Trophoblast cell (in vitro differentiated cells and primary cell): ENCODE measurements around the gene DDIAS.
"Not testable (repeated sequence)": the region's sequence is repeated elsewhere in the genome, so short reads cannot be mapped to it uniquely, and the experiment has no call there.

Experiments
- DNase-seq, 2 donors: peaks; one replicate each; pipeline ENCODE4 v3.0.0-alpha.2; 2016
- H2AFZ ChIP-seq: 2 replicates; pipeline ENCODE4 v1.6.1; 2013; ENCODE audit warnings: low read length, moderate library complexity, mild to moderate bottlenecking; ENCODE audit not compliant: insufficient read depth, poor library complexity
- H2AK5ac ChIP-seq: 2 replicates; pipeline ENCODE4 v1.6.1; 2013; ENCODE audit warnings: mild to moderate bottlenecking, low read length
- H2BK120ac ChIP-seq: 2 replicates; pipeline ENCODE4 v1.6.1; 2013; ENCODE audit warnings: low read length, mild to moderate bottlenecking, moderate library complexity; ENCODE audit not compliant: insufficient read depth, poor library complexity
- H2BK12ac ChIP-seq: 2 replicates; pipeline ENCODE4 v1.6.1; 2013; ENCODE audit warnings: mild to moderate bottlenecking, low read length, moderate library complexity
- H2BK5ac ChIP-seq: 2 replicates; pipeline ENCODE4 v1.6.1; 2013; ENCODE audit warnings: low read length, low read depth, moderate library complexity, mild to moderate bottlenecking; ENCODE audit not compliant: poor library complexity
- H3K14ac ChIP-seq: 2 replicates; pipeline ENCODE4 v1.6.1; 2013; ENCODE audit warnings: mild to moderate bottlenecking, low read length
- H3K18ac ChIP-seq: 2 replicates; pipeline ENCODE4 v1.6.1; 2013; ENCODE audit warnings: mild to moderate bottlenecking, low read length
- H3K23ac ChIP-seq: 2 replicates; pipeline ENCODE4 v1.6.1; 2013; ENCODE audit warnings: low read length
- H3K27ac ChIP-seq: 2 replicates; pipeline ENCODE4 v1.5.1; 2013; ENCODE audit warnings: low read depth, mild to moderate bottlenecking, inconsistent platforms, low read length, moderate library complexity
- H3K27me3 ChIP-seq: 2 replicates; pipeline ENCODE4 v1.6.1; 2013; ENCODE audit warnings: inconsistent platforms, mild to moderate bottlenecking, low read length, moderate library complexity; ENCODE audit not compliant: insufficient read depth
- H3K36me3 ChIP-seq, 2 experiments: 1 replicate in 1 of 2; 2 replicates in 1 of 2; pipeline ENCODE4 v1.6.1; 2013; ENCODE audit warnings: low read length in 2 of 2, mild to moderate bottlenecking in 2 of 2, moderate library complexity in 1 of 2; ENCODE audit not compliant: insufficient read depth in 2 of 2, control insufficient read depth in 1 of 2
- H3K4ac ChIP-seq: 2 replicates; pipeline ENCODE4 v1.6.1; 2013; ENCODE audit warnings: low read depth, mild to moderate bottlenecking, low read length, moderate library complexity
- H3K4me1 ChIP-seq, 2 experiments: 1 replicate in 1 of 2; 2 replicates in 1 of 2; pipeline ENCODE4 v1.6.1; 2013; ENCODE audit warnings: low read length in 2 of 2, mild to moderate bottlenecking in 2 of 2, moderate library complexity in 1 of 2; ENCODE audit not compliant: insufficient read depth in 2 of 2, control insufficient read depth in 1 of 2
- H3K4me2 ChIP-seq: 2 replicates; pipeline ENCODE4 v1.6.1; 2013; ENCODE audit warnings: inconsistent platforms, mild to moderate bottlenecking, low read length, moderate library complexity
- H3K4me3 ChIP-seq: 2 replicates; pipeline ENCODE4 v1.5.1; 2013; ENCODE audit warnings: mild to moderate bottlenecking, low read depth, low read length, inconsistent platforms
- H3K79me1 ChIP-seq: one replicate; pipeline ENCODE4 v1.6.1; 2013; ENCODE audit warnings: low read length
- H3K79me2 ChIP-seq: 2 replicates; pipeline ENCODE4 v1.6.1; 2013; ENCODE audit warnings: low read length, mild to moderate bottlenecking; ENCODE audit not compliant: control insufficient read depth, insufficient read depth, poor library complexity
- H3K9ac ChIP-seq: 2 replicates; pipeline ENCODE4 v1.6.1; 2013; ENCODE audit warnings: mild to moderate bottlenecking, low read length
- H3K9me3 ChIP-seq: 2 replicates; pipeline ENCODE4 v1.6.1; 2013; ENCODE audit warnings: low read depth, mild to moderate bottlenecking, control low read depth, inconsistent platforms, low read length; ENCODE audit not compliant: insufficient read depth
- H4K12ac ChIP-seq: 2 replicates; pipeline ENCODE4 v1.6.1; 2013; ENCODE audit warnings: low read depth, mild to moderate bottlenecking, low read length, moderate library complexity
- H4K8ac ChIP-seq: 2 replicates; pipeline ENCODE4 v1.6.1; 2013; ENCODE audit warnings: low read depth, mild to moderate bottlenecking, low read length, moderate library complexity
- H4K91ac ChIP-seq: one replicate; pipeline ENCODE4 v1.6.1; 2013; ENCODE audit warnings: low read depth, mild to moderate bottlenecking, low read length, moderate library complexity
- WGBS: extraction: QIAGEN DNeasy Blood & Tissue Kit; methylation state at CpG from one replicate; pipeline ENCODE4 v1.1.7; 2013; ENCODE audit warnings: missing lambda C conversion rate; ENCODE audit not compliant: insufficient read length, insufficient coverage; ENCODE audit errors: extremely low coverage; 5-methylcytosine and 5-hydroxymethylcytosine counted together

The DDIAS gene

GRCh38 chr11:82945041-82945440 is 43.5 kb downstream of the DDIAS start:
- not testable (repeated sequence) for DNase-seq, H3K4ac ChIP-seq, H4K91ac ChIP-seq, H3K9ac ChIP-seq, H2BK12ac ChIP-seq, H3K36me3 ChIP-seq, H3K23ac ChIP-seq, H3K79me1 ChIP-seq, H2AK5ac ChIP-seq, H3K27me3 ChIP-seq, H2BK120ac ChIP-seq, H3K14ac ChIP-seq, H2AFZ ChIP-seq, H3K9me3 ChIP-seq, H3K79me2 ChIP-seq, H2BK5ac ChIP-seq, H4K8ac ChIP-seq, H3K27ac ChIP-seq, H3K4me2 ChIP-seq, H3K4me3 ChIP-seq, H3K4me1 ChIP-seq, H3K18ac ChIP-seq, H4K12ac ChIP-seq
- no CpG with 5 or more reads among the region's 1 CpG for WGBS

GRCh38 chr11:82945682-82946081 is 44.1 kb downstream of the DDIAS start:
- no peak overlapping the region for H4K8ac ChIP-seq
- H3K79me1 ChIP-seq = no peaks in the 10 kb centered on the region
- no peak for DNase-seq

GRCh38 chr11:82949352-82949751 is 47.8 kb downstream of the DDIAS start:
- no peak overlapping the region for H3K4me3 ChIP-seq
- no peak overlapping the region for H2AK5ac ChIP-seq
- no peak overlapping the region for H3K23ac ChIP-seq
- H4K91ac ChIP-seq = no peak overlapping the region
- H2AFZ ChIP-seq = no peak overlapping the region
- no peak overlapping the region for H3K27ac ChIP-seq
- no peaks in the 10 kb centered on the region for H3K79me1 ChIP-seq
- H3K36me3 ChIP-seq = no peaks in the 10 kb centered on the region
- H3K14ac ChIP-seq = no peak overlapping the region
- H4K8ac ChIP-seq = no peak overlapping the region
- H2BK120ac ChIP-seq = no peak overlapping the region
- no peak overlapping the region for H3K18ac ChIP-seq
- no peak overlapping the region for H4K12ac ChIP-seq
- no peaks in the 10 kb centered on the region for H3K27me3 ChIP-seq
- H3K79me2 ChIP-seq = no peaks in the 10 kb centered on the region
- H3K4me2 ChIP-seq = no peak overlapping the region
- no peaks in the 10 kb centered on the region for H3K4me1 ChIP-seq
- no peak overlapping the region for H3K9ac ChIP-seq
- H2BK5ac ChIP-seq = no peak overlapping the region
- DNase-seq = no peak
- H3K9me3 ChIP-seq = peaks cover 2% of the 10 kb centered on the region
- H3K4ac ChIP-seq = no peak overlapping the region
- H2BK12ac ChIP-seq = no peak overlapping the region

More at GRCh38 chr11:82945682-82946081, 44.1 kb downstream of the DDIAS start:
- H3K9me3 ChIP-seq = peaks cover 4% of the 10 kb centered on the region
- no peaks in the 10 kb centered on the region for H3K27me3 ChIP-seq
- H4K12ac ChIP-seq = no peak overlapping the region
- no peak overlapping the region for H3K4me2 ChIP-seq
- H3K27ac ChIP-seq = no peak overlapping the region
- H3K23ac ChIP-seq = no peak overlapping the region
- no peak overlapping the region for H2AFZ ChIP-seq
- H4K91ac ChIP-seq = no peak overlapping the region
- H3K18ac ChIP-seq = no peak overlapping the region
- H3K14ac ChIP-seq = no peak overlapping the region
- no peak overlapping the region for H3K4ac ChIP-seq
- no peak overlapping the region for H3K9ac ChIP-seq
- H2BK12ac ChIP-seq = no peak overlapping the region
- H3K4me3 ChIP-seq = no peak overlapping the region
- no peak overlapping the region for H2BK5ac ChIP-seq
- H2BK120ac ChIP-seq = no peak overlapping the region
- no peaks in the 10 kb centered on the region for H3K4me1 ChIP-seq
- H3K36me3 ChIP-seq = no peaks in the 10 kb centered on the region
- no peak overlapping the region for H2AK5ac ChIP-seq
- no peaks in the 10 kb centered on the region for H3K79me2 ChIP-seq

- not testable (repeated sequence) for H3K4me1 ChIP-seq, H3K14ac ChIP-seq, H4K8ac ChIP-seq, H2BK5ac ChIP-seq, H2AFZ ChIP-seq, H2BK120ac ChIP-seq, H3K36me3 ChIP-seq, H3K4me3 ChIP-seq, H3K23ac ChIP-seq, DNase-seq, H3K4me2 ChIP-seq, H4K91ac ChIP-seq, H2AK5ac ChIP-seq, H3K9ac ChIP-seq, H3K18ac ChIP-seq, H3K27me3 ChIP-seq, H2BK12ac ChIP-seq, H3K4ac ChIP-seq, H3K27ac ChIP-seq, H4K12ac ChIP-seq, H3K9me3 ChIP-seq, H3K79me1 ChIP-seq, H3K79me2 ChIP-seq
- WGBS = no CpG with 5 or more reads among the region's 2 CpGs
Measured at GRCh38 chr11:82950502-82950901, 49.0 kb downstream of the DDIAS start.
